ENCODE data around the gene G0S2. TPM values are rescaled to one million over a fixed set of nuclear protein-coding genes. Genes with fewer than 3 reads are reported as not detected.

G0S2 gene
- total and polyA plus RNA-seq, 10 of the 15 experiments (the other 5 are each of a cell fraction or from before 2014, with no cell fraction given): 0.07 to 0.51 (median 0.23) TPM

- Histone ChIP-seq H3K27me3 (replicated peaks in 1 of 2; ENCODE audit: control insufficient read depth in 2 of 2, insufficient read depth in 2 of 2, low read length in 1 of 2) (no peaks in the 10 kb centered on the region), H3K27ac (ENCODE audit: control insufficient read depth, insufficient read depth) (no peak overlapping the region), H3K36me3 (ENCODE audit: control insufficient read depth in 2 of 2, insufficient read depth in 2 of 2, low read length in 1 of 2) (no peaks in the 10 kb centered on the region), H3K4me2 (ENCODE audit: control insufficient read depth, insufficient read depth) (no peak overlapping the region), H2AFZ (ENCODE audit: control insufficient read depth, low read depth, low read length) (no peak overlapping the region), H3K9me3 (replicated peaks; ENCODE audit: control insufficient read depth, insufficient read depth, low read length) (no peaks in the 10 kb centered on the region), H3K4me1 (ENCODE audit: control insufficient read depth, insufficient read depth, low read length) (no peaks in the 10 kb centered on the region), H3K79me2 (ENCODE audit: control insufficient read depth, insufficient read depth, low read length) (no peaks in the 10 kb centered on the region), H4K20me1 (ENCODE audit: control insufficient read depth, insufficient read depth) (no peaks in the 10 kb centered on the region), H3K9ac (ENCODE audit: control insufficient read depth, insufficient read depth, low read length) (no peak overlapping the region), H3K4me3 (no peak overlapping the region)
- ATAC-seq: no peak
- intact Hi-C loops (cut with micrococcal nuclease; ENCODE audit: unreplicated experiment) (no loop called here), in situ Hi-C loops (cut with MboI) (no loop called here)
- RAD21 ChIA-PET (ENCODE audit: unreplicated experiment): no interaction called here
- SMC1A ChIA-PET (ENCODE audit: uncharacterized antibody, unreplicated experiment): no interaction called here
- CTCF ChIA-PET: interaction anchor here (0.9 kb wide), 1 partner anchor 34 kb away, joined by 3 read pairs; no protein-coding TSS in a partner anchor
- 43% methylated on average over 2 of the region's 2 CpGs for WGBS (ENCODE audit: insufficient coverage, insufficient replicate concordance, low lambda C conversion rate, missing lambda C conversion rate)
- no peak for FAIRE-seq
- BruUV-seq (replicated peaks): no TSS peak
- TF ChIP-seq NKRF (conservative IDR thresholded peaks at IDR 0.05) (no peak), ZNF687 (IDR thresholded peaks at IDR 0.05) (no peak), CEBPZ (IDR thresholded peaks at IDR 0.05; ENCODE audit: low read depth, low read length) (no peak), EZH2 (IDR thresholded peaks at IDR 0.05; ENCODE audit: borderline replicate concordance, control insufficient read depth, low read depth, low read length) (no peak), LARP7 (IDR thresholded peaks at IDR 0.05) (no peak), ZSCAN29 (IDR thresholded peaks at IDR 0.05) (no peak), GABPA (IDR thresholded peaks at IDR 0.05; ENCODE audit: low read depth) (no peak), JUND (IDR thresholded peaks at IDR 0.05; ENCODE audit: low read depth, low read length) (no peak), USF1 (IDR thresholded peaks at IDR 0.05; ENCODE audit: borderline replicate concordance, extremely low read length, insufficient read depth, low read depth, low read length) (no peak), CHD2 (IDR thresholded peaks at IDR 0.05; ENCODE audit: borderline replicate concordance, low read depth, low read length) (no peak), ZNF24 (IDR thresholded peaks at IDR 0.05) (no peak), PML (IDR thresholded peaks at IDR 0.05; ENCODE audit: low read length) (no peak)
- POLR2A ChIA-PET: no interaction called here
- no peak for DNase-seq (ENCODE audit: low read depth, low spot score)
These were observed 39.1 kb downstream of the G0S2 start for GRCh38 chr1:209714338-209714737.

Measured in GM12878 (cell line).